RWPE1 (cell line): Measurements from ENCODE around the gene PTDSS2.
A peak's percentile ranks its signal among the peaks of the same experiment; 100 is the strongest.

Source experiments
- CTCF ChIA-PET: fragments of 350-600 bp; sonication (Branson Sonifier 250); formaldehyde crosslinking; extraction: SDS; loops from one replicate; lab custom pipeline; 2021; lab: Yijun Ruan, JAX
- POLR2A ChIA-PET: fragments of 400-600 bp; formaldehyde crosslinking; extraction: SDS; loops from one replicate; lab custom pipeline; 2020; ENCODE audit warnings: antibody characterized with exemption; ENCODE audit not compliant: low non-redundant PET; lab: Yijun Ruan, JAX
- DNase-seq: peaks from one replicate; pipeline ENCODE4 v3.0.0; 2012; ENCODE audit warnings: low spot score
- H3K27ac ChIP-seq: fragments of 450-650 bp; 2 replicates; pipeline ENCODE4 v1.5.1; 2017
- CTCF ChIP-seq: fragments of 450-650 bp; conservative IDR thresholded peaks from 2 replicates; pipeline ENCODE4 v1.5.1; 2017; ENCODE audit warnings: low read depth, mild to moderate bottlenecking

Gene PTDSS2

GRCh38 chr11:526192-526591 is 76.1 kb downstream of the PTDSS2 start:
- TF ChIP-seq CTCF = no peak
- peak overlapping the region; percentile 17; the same call in 1 of the 2 replicates for H3K27ac ChIP-seq
- POLR2A ChIA-PET = no interaction called here
- CTCF ChIA-PET = no interaction called here
- no peak for DNase-seq

GRCh38 chr11:528166-528814 is 78.2 kb downstream of the PTDSS2 start:
- ChIA-PET POLR2A (no interaction called here), CTCF (no interaction called here)
- H3K27ac ChIP-seq = no peak overlapping the region
- TF ChIP-seq CTCF = no peak
- no peak for DNase-seq

DNA sequence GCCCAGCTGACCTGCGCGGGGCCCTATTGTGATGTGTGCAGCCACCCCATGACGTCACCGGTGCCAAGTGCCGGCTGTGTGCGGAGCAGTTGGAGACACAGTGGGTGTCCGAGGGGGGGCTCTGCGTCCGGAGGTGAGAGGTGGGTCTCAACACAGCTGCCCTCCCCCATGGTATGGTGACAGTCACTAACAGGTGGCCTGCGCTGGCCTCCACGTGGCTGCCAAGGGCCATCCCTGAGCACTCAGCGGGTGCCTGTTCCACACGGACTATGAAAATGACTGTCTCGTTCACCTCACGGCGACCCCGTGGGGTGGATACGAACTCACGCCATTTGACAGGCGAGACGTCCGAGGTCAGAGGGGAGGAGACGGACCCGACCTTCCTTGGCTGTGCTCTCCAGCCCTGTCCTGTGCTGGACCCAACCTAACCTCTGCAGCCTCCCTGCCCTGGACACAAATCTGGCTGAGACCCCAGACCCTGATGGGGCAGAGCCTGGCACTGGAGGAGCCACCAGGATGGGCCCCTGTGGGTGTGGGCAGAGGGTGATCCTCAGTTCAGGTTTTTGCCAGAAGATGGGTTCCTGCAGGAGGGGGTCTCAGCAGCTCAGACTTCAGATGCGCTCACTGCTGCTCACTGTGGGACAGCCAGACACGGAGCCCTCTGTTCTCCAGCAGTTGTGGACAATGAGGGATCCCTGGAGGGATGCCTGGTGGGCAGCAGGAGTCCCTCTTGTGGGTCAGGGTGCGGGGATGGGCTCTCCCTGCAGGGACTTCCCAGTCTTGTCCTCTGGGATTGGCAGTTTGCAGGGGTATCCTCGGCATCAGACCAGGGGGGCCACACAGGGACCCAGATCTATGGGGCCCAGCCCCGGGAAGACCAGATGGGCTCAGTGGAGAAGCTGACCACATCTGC is 79.0 kb downstream of the PTDSS2 start:
- TF ChIP-seq CTCF = no peak

GRCh38 chr11:529728-530411 is 79.8 kb downstream of the PTDSS2 start:
- ChIA-PET POLR2A (no interaction called here), CTCF (interaction anchor here (1.0 kb wide), 1 partner anchor 82 kb away, joined by 3 read pairs; no protein-coding TSS in a partner anchor)
- no peak for TF ChIP-seq CTCF
- H3K27ac ChIP-seq = peak overlapping the region; percentile 36
- no peak for DNase-seq

More for the DNA sequence above, 79.0 kb downstream of the PTDSS2 start:
- DNase-seq = no peak
- POLR2A ChIA-PET = no interaction called here
- CTCF ChIA-PET = no interaction called here
- peak overlapping the region; percentile 36 for H3K27ac ChIP-seq

GRCh38 chr11:530960-531831 is 81.1 kb downstream of the PTDSS2 start:
- ChIA-PET CTCF (interaction anchor here (1.0 to 1.3 kb wide), 2 partner anchors 12 to 83 kb away, joined by 3 to 5 read pairs; no protein-coding TSS in a partner anchor), POLR2A (no interaction called here)
- no peak for DNase-seq
- TF ChIP-seq CTCF = no peak
- peak overlapping the region; percentile 99 for H3K27ac ChIP-seq
